Stimulated activated naive CD4-positive, alpha-beta T cell treated with Interleukin-2 at 50 U/mL for 16 hours (primary cell): ENCODE results near the gene TBC1D17.
"Not testable (repeated sequence)": the region's sequence is repeated elsewhere in the genome, so short reads cannot be mapped to it uniquely, and the experiment has no call there.

ENCODE experiments used
- DNase-seq: peaks from one replicate; lab custom pipeline; 2025; lab: John Stamatoyannopoulos, UW

The TBC1D17 gene

DNA sequence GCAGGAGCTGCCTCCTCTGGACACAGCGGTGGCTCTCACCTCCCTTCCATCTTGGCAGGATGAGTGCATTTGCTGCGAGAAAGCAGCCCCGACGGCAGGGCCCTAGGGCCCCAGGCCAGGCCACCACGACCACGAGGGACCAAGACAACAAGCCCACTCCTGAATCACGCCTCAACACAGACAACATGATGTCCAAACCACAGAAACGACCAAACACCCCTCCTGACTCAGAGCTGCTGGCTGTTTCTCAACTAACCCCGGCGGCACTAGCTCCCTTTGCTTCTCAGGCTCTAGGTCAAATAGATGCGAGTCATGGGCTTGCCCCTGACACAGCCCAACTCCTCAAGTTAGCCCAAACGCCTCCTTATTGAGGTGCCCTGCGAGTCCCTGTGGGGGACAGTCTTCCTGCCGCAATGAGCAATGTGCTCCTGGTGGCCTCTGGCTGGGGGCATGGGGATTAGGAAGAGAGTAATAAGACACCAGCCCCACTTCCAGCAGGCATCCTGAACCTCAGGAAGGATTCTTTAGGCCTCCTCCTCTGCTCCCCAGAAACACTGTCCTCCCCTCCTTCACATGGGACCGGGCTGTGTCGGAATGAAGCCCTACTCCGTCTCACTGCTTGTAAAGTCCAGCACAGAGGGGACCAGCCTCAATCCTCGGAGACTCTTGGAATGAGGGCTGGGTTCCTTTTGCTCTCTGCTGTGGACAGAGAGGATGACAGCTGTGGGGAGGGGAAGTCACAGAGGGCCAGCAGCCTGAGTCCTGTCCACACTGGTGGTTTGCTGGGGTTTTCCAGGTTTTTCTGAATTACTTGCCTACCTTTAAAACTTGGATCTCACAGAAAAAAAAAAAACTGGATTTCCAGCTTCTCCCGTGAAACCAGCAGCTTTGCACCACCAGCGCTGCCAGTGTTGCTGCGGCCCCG lies 44.6 kb downstream of the TBC1D17 start:
- DNase-seq = no peak

DNA sequence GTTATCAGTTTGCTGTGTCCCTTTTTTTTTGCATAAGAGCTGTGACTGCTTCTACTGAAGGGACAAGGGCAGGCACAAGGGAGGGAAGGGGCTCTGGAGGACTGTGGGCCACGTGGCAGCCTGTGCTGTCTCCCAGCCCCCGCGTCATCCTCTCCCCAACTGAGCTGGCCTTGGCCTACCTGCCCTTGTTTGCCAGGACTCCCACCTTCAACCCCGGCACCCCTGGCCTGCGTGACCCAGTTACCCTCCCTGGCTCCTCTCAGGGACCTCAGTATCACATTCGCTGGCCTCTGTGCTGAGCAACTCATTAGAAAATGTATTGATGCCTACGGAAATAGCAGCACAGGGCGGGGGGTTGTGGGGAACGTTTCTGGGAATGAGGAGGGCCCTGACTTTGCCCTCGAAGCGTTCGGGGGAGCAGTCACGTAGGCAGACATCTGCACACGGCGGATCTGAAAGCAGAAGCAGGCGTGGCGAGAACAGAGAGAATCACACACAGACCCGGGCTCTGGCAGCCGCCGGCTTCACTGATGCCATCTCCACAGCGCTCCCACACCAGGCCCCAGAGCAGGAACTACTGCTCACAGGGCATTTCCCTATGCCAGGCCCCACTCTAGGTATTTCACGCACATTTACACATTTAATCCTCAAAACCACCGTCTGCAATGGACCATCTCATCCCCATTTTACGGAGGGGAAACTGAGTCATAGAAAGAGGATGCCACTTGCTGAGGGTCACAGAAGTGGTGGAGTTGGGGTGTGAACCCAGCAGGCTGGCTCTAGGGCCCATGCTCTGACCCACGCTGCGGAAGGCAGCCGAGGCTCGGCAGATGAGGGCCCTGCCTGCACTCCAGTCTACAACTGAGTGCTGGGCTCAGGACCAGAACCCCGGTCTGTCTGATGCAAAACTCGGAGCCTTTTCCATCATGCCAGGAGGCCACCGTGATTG lies 45.8 kb downstream of the TBC1D17 start:
- DNase-seq = no peak

DNA sequence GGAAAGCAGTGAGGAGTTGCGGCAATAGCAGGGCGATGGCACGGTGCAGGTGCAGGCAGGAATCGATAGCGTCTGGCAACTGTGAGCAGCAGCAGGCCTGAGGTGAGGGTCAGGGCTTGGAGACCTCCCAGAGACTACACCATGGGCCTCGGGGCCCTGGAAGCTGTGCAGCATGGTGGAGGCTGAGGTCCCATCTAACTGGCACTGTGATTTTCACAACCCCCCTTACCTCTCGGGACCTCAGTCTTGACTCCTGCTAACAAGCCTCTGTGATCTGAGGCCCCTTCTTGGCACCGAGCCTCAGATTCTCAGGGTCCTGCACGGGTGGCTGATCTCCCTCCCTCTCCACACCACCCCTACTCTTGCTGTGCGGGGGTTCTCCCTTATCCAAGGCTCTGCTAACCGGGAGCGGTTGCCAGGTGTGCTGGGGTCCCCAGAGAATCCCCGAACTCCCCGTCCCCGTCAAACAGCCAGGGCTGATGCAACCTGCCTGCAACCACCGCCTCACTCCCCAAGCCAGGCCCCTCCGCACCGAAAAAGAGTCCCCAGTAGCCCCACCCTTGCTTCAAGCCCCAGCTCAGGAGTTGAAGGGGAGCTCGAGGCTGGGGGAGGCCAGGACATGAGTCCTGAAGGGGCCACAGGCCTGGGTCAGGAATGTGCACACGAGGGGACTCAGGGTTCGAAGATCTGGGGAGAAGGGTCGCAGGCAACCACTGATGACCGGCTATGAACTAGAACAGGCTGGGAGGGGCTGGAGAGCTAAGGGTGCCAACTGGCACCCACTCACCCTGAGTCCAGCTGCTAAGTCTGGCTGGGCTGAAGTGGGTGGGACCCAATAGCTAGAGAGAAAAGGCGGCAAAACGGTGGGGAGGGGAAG lies 46.7 kb downstream of the TBC1D17 start:
- no peak for DNase-seq

DNA sequence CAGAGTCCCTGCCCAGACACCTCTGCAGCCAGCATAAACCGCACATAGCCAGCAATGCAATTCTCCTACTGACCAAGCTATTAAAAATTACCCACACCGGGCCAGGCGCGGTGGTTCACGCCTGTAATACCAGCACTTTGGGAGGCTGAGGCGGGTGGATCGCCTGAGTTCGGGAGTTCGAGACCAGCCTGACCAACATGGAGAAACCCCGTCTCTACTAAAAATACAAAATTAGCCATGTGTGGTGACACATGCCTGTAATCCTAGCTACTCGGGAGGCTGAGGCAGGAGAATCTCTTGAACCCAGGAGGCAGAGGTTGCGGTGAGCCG lies 47.3 kb downstream of the TBC1D17 start:
- not testable (repeated sequence) for DNase-seq

DNA sequence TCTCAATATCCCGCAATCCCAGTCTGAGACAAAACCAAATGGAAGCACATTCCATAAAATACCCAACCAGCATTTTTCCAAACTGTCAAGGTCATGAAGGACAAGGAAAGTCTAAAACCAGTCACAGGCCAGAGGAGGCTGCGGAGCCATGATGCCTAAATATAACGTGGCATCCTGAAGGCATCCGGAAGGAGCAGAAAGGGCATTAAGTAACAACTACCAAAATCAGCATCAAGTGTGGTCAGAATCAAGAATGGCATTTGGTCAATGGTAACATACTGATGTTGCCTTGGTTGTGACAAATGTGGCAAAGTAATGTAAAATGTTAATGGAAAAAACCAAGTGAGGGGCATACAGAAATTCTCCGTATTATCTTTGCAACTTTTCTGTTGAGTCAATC lies 48.0 kb downstream of the TBC1D17 start:
- no peak for DNase-seq

DNA sequence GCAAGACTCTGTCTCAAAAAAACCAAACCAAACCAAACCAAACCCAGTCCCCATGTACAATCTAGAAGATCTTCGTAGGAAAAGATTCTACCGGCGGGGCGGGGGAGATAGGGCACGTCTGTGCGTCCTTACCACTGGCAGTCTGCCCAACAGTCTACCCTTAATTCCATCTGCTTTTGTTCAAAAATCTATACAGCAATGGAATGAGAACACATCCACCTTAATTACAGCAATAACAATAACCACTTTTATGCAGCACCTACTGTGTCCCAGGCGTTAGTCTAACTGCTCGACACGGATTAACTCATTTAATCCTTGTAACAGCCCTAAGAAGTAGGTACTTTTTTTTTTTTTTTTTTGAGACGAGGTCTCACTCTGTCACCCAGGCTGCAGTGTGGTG lies 49.0 kb downstream of the TBC1D17 start:
- DNase-seq = no peak

DNA sequence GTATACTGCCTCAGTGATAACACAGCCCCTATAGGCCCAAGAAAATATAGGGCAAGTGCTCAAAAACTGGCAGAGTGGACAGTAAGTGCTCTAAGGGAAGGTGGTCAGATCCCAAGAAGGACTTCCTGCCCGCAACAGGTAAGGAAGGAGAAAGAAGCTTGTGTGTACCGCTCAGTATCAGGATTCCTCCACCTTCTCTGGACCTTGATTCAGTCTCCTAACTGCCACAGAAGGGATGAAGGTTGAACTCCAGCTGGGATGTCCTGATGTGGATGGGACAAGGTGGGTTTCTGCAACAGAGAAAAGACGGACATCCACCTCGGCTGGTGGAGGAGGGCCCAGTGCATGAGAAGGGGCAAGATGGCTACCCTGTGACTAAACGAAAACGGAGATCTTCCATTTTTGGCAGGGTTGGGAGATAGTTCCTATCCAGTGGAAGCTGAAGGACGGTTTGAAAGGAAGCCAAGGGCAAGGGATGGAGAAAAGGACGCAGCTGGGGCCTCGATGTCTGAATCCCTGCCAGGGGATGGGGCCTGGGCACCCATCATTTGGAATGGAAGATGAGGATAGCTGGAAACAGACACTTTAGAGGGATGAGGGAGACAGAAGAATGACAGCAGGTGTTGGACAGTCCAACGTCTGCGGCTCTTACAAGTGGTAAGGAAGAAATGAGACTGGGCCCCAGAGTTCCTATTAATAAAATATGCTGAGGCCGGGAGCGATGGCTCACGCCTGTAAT lies 50.2 kb downstream of the TBC1D17 start:
- DNase-seq = no peak

DNA sequence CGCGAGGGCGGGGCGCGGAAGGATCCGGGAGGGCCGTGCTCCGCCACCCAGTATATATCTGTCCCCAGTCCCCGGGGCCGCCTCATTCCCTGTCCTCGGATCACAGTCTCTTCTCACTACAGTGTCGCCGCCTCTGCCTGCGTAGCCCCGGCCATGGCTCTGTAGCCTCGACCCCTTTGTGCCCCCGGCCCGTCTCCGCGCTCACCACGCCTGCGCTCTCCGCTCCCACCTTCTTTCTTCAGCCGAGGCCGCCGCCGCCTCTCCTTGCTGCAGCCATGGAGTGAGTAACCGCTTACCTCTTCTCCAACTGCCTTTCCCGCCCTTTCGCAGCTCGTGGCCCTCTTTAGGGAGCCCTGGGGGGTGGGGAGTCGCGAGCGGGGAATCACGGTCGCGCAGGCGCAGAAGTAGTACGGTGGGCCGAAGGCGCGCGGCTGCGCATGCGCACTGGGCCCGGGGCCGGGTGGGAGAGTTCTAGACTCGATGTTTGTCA lies 51.7 kb downstream of the TBC1D17 start, which contains the start of the genes ATF5 and NUP62:
Gene ATF5 (plus strand): TSS at position 85 of the 490 bp plus-strand sequence. CDS start 1,646 bp downstream, outside the sequence.
Gene NUP62 (minus strand): TSS at position 384 of the 490 bp plus-strand sequence. CDS start 19,697 bp downstream, outside the sequence.
- DNase-seq = peak; percentile 86

DNA sequence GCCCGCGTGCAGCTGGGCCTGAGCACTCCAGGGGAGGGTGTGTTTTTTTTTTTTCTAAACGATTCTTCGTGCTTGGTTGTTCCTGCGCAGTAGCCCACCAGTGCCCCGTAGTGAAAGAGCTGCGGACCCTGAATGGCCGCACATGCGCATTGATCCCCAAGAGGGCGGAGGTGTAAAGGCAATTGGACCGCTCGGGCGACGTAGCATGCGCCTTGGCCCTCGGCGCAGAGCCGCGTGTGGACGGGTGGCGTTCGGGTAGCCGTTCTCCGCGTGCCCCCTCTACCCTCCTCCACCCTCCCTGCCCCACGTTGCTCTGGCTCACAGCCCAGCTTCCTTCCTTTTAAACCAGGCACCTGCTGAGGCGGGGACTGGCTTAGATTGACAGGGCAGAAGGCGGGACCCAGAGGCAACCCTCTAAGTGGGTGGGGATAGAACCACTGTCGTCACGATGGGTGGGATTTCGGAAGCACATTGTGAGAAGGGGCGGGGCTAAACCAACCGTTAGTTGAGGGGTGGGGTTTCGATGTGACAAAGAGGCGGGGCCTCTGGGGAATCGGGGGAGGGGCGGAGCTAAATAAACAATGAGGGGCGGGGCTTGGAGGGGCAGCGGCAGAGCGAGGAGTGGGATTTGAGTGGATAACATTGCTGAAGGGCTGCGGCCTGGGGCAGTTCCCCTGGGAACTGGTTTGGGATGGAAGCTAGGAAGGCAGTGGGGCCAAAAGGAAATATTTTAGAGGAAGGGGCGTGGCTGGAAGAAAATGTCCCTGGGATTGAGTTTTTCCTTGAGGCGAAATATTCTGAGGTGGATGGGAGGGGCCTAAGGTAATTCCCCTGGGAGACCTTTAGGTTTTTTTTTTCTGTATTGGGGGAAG lies 52.3 kb downstream of the TBC1D17 start:
- peak; percentile 89 for DNase-seq

DNA sequence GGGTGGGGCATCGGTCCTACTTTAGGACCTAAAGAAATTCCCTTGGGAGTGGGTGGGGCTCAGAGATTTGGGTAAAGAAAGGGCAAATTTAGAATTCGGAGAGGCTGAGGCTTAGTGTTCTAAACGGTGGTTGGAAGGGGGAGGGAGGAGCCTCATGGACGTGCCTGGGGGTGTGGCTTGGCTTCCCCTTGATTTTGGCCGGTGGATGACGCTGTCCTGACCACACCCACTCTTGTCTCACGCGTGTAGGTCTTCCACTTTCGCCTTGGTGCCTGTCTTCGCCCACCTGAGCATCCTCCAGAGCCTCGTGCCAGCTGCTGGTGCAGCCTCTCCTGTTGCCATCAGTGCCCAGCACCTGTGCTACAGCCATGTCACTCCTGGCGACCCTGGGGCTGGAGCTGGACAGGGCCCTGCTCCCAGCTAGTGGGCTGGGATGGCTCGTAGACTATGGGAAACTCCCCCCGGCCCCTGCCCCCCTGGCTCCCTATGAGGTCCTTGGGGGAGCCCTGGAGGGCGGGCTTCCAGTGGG lies 53.0 kb downstream of the TBC1D17 start:
- no peak for DNase-seq

DNA sequence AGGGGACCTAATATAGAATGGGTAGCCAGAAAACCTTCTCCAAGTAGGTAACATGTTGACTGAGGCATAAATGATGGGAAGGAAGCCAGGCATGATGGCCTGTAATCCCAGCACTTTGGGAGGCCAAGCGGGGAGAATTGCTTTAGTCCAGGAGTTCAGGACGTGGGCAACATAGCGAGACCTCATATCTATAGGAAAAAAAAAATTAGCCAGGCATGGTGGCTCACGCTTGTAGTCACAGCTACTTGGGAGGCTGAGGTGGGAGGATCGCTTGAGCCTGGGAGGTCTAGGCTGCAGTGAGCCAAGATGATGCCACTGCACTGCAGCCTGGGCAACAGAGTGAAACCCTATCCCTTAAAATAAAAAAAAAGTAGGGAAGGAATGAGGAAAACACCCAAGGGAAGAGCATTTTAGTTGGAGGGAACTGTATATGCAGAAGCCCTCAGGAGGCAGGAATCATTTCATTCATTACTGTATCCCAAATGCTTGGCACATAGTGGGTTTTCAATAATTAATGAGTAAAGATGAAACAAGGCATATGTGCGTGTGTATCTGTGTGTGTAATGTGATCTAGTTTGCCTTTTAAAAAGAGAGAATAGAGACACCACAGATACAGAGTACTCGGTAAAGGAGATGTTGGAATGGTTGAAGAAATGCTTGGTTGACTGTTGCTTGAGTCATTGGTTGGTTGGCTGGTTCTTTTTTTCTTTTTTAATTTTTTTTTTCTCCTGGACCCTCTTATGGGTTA lies 54.0 kb downstream of the TBC1D17 start:
- no peak for DNase-seq

DNA sequence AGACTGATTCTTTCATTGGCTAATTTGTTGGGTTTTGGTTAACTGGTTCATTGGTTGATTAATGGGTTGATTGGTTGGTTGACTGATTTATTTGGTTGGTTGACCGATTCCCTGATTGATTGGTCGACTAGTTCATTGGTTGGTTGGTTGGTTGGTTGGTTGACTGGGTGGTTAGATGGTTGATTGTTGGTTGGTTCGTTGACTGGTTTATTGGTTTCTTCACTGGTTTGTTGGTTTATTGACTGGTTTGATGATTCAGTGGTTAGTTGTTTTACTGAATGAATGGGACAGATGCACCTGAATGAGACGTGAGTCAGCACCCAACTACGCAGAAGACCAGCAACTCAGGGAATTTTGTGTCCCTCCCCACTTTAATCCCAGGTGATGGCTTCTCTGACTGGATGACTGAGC lies 54.5 kb downstream of the TBC1D17 start:
- DNase-seq = no peak

DNA sequence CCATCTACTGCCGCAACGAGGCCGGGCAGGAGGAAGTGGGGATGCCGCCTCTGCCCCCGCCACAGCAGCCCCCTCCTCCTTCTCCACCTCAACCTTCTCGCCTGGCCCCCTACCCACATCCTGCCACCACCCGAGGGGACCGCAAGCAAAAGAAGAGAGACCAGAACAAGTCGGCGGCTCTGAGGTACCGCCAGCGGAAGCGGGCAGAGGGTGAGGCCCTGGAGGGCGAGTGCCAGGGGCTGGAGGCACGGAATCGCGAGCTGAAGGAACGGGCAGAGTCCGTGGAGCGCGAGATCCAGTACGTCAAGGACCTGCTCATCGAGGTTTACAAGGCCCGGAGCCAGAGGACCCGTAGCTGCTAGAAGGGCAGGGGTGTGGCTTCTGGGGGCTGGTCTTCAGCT lies 55.2 kb downstream of the TBC1D17 start:
- DNase-seq = peak; percentile 30

DNA sequence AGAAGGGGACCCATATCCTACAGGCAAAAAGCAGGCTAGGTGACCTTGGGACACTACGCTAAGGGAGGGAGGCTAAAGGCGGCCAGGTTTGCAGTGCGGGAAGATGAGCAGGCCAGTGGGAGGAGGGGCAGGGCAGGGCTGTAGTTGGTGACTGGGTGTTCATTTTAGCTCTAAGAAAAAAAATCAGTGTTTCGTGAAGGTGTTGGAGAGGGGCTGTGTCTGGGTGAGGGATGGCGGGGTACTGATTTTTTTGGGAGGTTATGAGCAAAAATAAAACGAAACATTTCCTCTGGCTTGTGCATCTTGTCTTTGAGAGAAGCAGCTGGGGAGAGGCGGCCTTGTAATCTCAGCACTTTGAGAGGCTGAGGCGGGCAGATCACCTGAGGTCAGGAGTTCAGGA lies 56.1 kb downstream of the TBC1D17 start:
- no peak for DNase-seq

DNA sequence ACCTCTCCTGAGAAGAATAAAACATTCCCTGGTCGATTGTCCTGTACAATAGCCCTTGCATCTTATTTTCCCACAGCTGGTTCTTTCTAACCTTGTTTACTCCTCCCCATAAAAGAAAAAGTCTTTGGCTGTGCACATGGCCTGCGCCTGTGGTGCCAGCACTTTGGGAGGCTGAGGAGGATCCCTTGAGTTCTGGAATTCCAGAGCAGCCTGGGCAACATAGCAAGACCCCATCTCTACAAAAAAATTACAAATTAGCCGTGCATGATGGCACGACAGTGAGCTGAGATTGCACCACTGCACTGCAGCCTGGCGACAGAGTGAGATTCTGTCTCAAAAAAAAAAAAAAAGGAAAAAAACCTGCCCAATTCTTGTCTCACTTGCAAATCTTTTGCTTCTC lies 59.0 kb downstream of the TBC1D17 start:
- DNase-seq = no peak

DNA sequence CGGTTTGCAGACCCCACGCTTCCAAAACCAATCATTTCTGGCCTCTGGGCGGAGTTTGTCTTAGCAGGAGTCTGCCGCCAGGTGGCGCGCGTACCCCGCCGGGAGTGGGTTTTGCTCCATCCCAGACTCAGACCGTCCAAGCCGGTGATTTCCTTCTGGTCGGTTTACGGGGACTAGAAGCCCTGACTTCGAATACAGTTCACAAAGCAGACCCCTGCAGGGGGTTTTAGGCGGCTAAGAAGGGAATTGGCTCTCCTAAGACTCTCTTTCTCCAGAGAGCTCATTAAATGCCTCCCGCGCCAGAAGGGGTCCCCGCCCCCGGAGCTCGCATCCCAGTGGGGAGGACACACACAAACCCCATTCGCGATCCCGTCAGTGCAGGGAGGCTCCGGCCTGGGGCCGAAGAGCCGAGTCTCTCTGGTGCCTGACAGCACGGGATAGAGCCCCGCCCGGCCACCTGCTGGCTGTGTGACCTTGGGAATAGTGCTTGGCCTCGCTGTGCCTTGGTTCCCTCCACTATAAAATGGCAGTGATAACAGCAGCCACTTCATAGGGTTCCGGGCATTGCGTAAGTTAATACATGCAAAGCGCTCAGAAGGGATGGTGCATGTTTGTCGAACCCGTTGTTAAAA lies 60.4 kb downstream of the TBC1D17 start:
- DNase-seq = peak; percentile 75
